ENCODE results near the gene DSC3.

Gene DSC3

GRCh38 chr18:31046916-31047315 is 4.4 kb upstream of the DSC3 start:
- TF ChIP-seq TARDBP (IDR thresholded peaks at IDR 0.05) (no peak), CTBP1 (IDR thresholded peaks at IDR 0.05; ENCODE audit: borderline replicate concordance) (no peak), L3MBTL2 (conservative IDR thresholded peaks at IDR 0.05) (no peak), HDGF (IDR thresholded peaks at IDR 0.05; ENCODE audit: borderline replicate concordance) (no peak), BHLHE40 (IDR thresholded peaks at IDR 0.05; ENCODE audit: borderline replicate concordance) (no peak), ZNF384 (IDR thresholded peaks at IDR 0.05) (no peak), SUZ12 (IDR thresholded peaks at IDR 0.05) (no peak)
- ChIA-PET POLR2A (interaction anchor here (1.0 kb wide), 1 partner anchor 54 kb away, joined by 3 read pairs; no protein-coding TSS in a partner anchor), CTCF (interaction anchor here (1.2 kb wide), 1 partner anchor 52 kb away, joined by 4 read pairs; no protein-coding TSS in a partner anchor)
- no peak for DNase-seq (ENCODE audit: extremely low spot score)

GRCh38 chr18:31045599-31045998 is 3.1 kb upstream of the DSC3 start:
- TF ChIP-seq NFRKB (IDR thresholded peaks at IDR 0.05) (no peak), PKNOX1 (IDR thresholded peaks at IDR 0.05) (no peak), HDGF (IDR thresholded peaks at IDR 0.05; ENCODE audit: borderline replicate concordance) (no peak), SUZ12 (IDR thresholded peaks at IDR 0.05) (no peak), SP1 (IDR thresholded peaks at IDR 0.05) (no peak), BHLHE40 (IDR thresholded peaks at IDR 0.05; ENCODE audit: borderline replicate concordance) (no peak), LEF1 (IDR thresholded peaks at IDR 0.05; ENCODE audit: borderline replicate concordance) (no peak), ZNF384 (IDR thresholded peaks at IDR 0.05) (no peak)
- ChIA-PET POLR2A (interaction anchor here (5.5 kb wide), 1 partner anchor 56 kb away, joined by 62 read pairs; the partner anchor contains the start of gene DSC2), CTCF (no interaction called here)
- DNase-seq (ENCODE audit: extremely low spot score): no peak

- ChIA-PET CTCF (interaction anchor here (0.5 kb wide), 1 partner anchor 53 kb away, joined by 3 read pairs; no protein-coding TSS in a partner anchor), POLR2A (interaction anchor here (5.5 kb wide), 1 partner anchor 57 kb away, joined by 62 read pairs; the partner anchor contains the start of gene DSC2)
- TF ChIP-seq CTBP1 (IDR thresholded peaks at IDR 0.05; ENCODE audit: borderline replicate concordance) (no peak), SP1 (IDR thresholded peaks at IDR 0.05) (no peak), BHLHE40 (IDR thresholded peaks at IDR 0.05; ENCODE audit: borderline replicate concordance) (no peak), TARDBP (IDR thresholded peaks at IDR 0.05) (no peak), ZNF384 (IDR thresholded peaks at IDR 0.05) (no peak), PKNOX1 (IDR thresholded peaks at IDR 0.05) (no peak), FOXK2 (IDR thresholded peaks at IDR 0.05) (no peak), HDGF (IDR thresholded peaks at IDR 0.05; ENCODE audit: borderline replicate concordance) (no peak), LEF1 (IDR thresholded peaks at IDR 0.05; ENCODE audit: borderline replicate concordance) (no peak), SUZ12 (IDR thresholded peaks at IDR 0.05) (no peak), FOXM1 (IDR thresholded peaks at IDR 0.05; ENCODE audit: borderline replicate concordance) (no peak)
- no peak for DNase-seq (ENCODE audit: extremely low spot score)
Measured at GRCh38 chr18:31044926-31045325, 2.4 kb upstream of the DSC3 start.

GRCh38 chr18:31043709-31044108 is 1.2 kb upstream of the DSC3 start:
- DNase-seq (ENCODE audit: extremely low spot score): no peak
- POLR2A ChIA-PET: interaction anchor here (0.6 to 5.5 kb wide), 3 partner anchors 58 to 204 kb away, joined by 3 to 62 read pairs (median 7); partner anchors contain the start of gene DSC2
- CTCF ChIA-PET: interaction anchor here (0.8 kb wide), 1 partner anchor 234 kb away, joined by 3 read pairs; no protein-coding TSS in a partner anchor
- TF ChIP-seq FOXA1 (IDR thresholded peaks at IDR 0.05) (no peak), LEF1 (IDR thresholded peaks at IDR 0.05; ENCODE audit: borderline replicate concordance) (no peak), FOXM1 (IDR thresholded peaks at IDR 0.05; ENCODE audit: borderline replicate concordance) (no peak), NFRKB (IDR thresholded peaks at IDR 0.05) (no peak), ELF4 (IDR thresholded peaks at IDR 0.05) (no peak), SP1 (IDR thresholded peaks at IDR 0.05) (no peak), FOXK2 (IDR thresholded peaks at IDR 0.05) (no peak), SUZ12 (IDR thresholded peaks at IDR 0.05) (no peak)

- TF ChIP-seq LEF1 (IDR thresholded peaks at IDR 0.05; ENCODE audit: borderline replicate concordance): no peak
- TF ChIP-seq ARNT (IDR thresholded peaks at IDR 0.05): no peak
- no peak for TF ChIP-seq BHLHE40 (IDR thresholded peaks at IDR 0.05; ENCODE audit: borderline replicate concordance)
- no peak for TF ChIP-seq FOXK2 (IDR thresholded peaks at IDR 0.05)
- TF ChIP-seq ELF4 (IDR thresholded peaks at IDR 0.05): no peak
- no peak for TF ChIP-seq ZNF384 (IDR thresholded peaks at IDR 0.05)
- TF ChIP-seq L3MBTL2 (conservative IDR thresholded peaks at IDR 0.05): no peak
- TF ChIP-seq TARDBP (IDR thresholded peaks at IDR 0.05): no peak
- TF ChIP-seq SUZ12 (IDR thresholded peaks at IDR 0.05): no peak
- TF ChIP-seq CTBP1 (IDR thresholded peaks at IDR 0.05; ENCODE audit: borderline replicate concordance): no peak
- no peak for TF ChIP-seq HDGF (IDR thresholded peaks at IDR 0.05; ENCODE audit: borderline replicate concordance)
- TF ChIP-seq PKNOX1 (IDR thresholded peaks at IDR 0.05): no peak
- TF ChIP-seq FOXM1 (IDR thresholded peaks at IDR 0.05; ENCODE audit: borderline replicate concordance): no peak
- TF ChIP-seq FOXA1 (IDR thresholded peaks at IDR 0.05): no peak
- TF ChIP-seq NFRKB (IDR thresholded peaks at IDR 0.05): no peak
- no peak for TF ChIP-seq SP1 (IDR thresholded peaks at IDR 0.05)
- DNase-seq (ENCODE audit: extremely low spot score): no peak
- POLR2A ChIA-PET: interaction anchor here (0.6 to 5.5 kb wide), 34 partner anchors 9 to 901 kb away, joined by 3 to 62 read pairs (median 4); partner anchors contain the start of genes DSC2, DSG2 and TRAPPC8
- CTCF ChIA-PET: interaction anchor here (1.1 to 1.3 kb wide), 2 partner anchors 18 to 165 kb away, joined by 3 to 6 read pairs; no protein-coding TSS in a partner anchor
Measured at GRCh38 chr18:31042084-31042405, 497 bp downstream of the DSC3 start.
